Epithelial cell of proximal tubule (primary cell): Measurements from ENCODE around the gene ZNF75A. TPM values are rescaled to one million over a fixed set of nuclear protein-coding genes. Genes with fewer than 3 reads are reported as not detected.
A peak's percentile ranks its signal among the peaks of the same experiment; 100 is the strongest.
"Not testable (repeated sequence)": the region's sequence is repeated elsewhere in the genome, so short reads cannot be mapped to it uniquely, and the experiment has no call there.

Experiments used
- DNase-seq: peaks from one replicate; pipeline ENCODE4 v3.0.0-alpha.2; 2011; ENCODE audit warnings: low read depth
- H3K4me3 ChIP-seq: 2 replicates; pipeline ENCODE4 v1.5.1; 2011; ENCODE audit warnings: low read depth, mild to moderate bottlenecking, low read length
- CTCF ChIP-seq: conservative IDR thresholded peaks from 2 replicates; pipeline ENCODE4 v1.5.1; 2012; ENCODE audit warnings: low read depth, mild to moderate bottlenecking, low read length
- total RNA-seq: library from RNA; depleted of rRNA; stranded (reverse); fragments of >200 nt; gene quantifications from 2 replicates; pipeline ENCODE4 v1.2.3, GENCODE V29; 2015

ZNF75A gene
- total RNA-seq, 1 donor from 2014 or later, result 12.9 TPM

- H3K4me3 ChIP-seq, result no peak overlapping the region
- no peak for DNase-seq
- TF ChIP-seq CTCF, result peak; percentile 61
These were observed 38.3 kb upstream of the ZNF75A start for GRCh38 chr16:3266873-3267537.

GRCh38 chr16:3268294-3268693 is 37.0 kb upstream of the ZNF75A start:
- H3K4me3 ChIP-seq, result no peak overlapping the region
- TF ChIP-seq CTCF, result no peak
- DNase-seq, result no peak

- not testable (repeated sequence) for DNase-seq, H3K4me3 ChIP-seq
These were observed 34.6 kb upstream of the ZNF75A start for GRCh38 chr16:3270718-3271117.

- H3K4me3 ChIP-seq, DNase-seq: not testable (repeated sequence)
These were observed 34.0 kb upstream of the ZNF75A start for GRCh38 chr16:3271281-3271680.

- DNase-seq, result no peak
- no peak overlapping the region for H3K4me3 ChIP-seq
- TF ChIP-seq CTCF, result no peak
These were observed 30.8 kb upstream of the ZNF75A start for GRCh38 chr16:3274490-3274889.

DNA sequence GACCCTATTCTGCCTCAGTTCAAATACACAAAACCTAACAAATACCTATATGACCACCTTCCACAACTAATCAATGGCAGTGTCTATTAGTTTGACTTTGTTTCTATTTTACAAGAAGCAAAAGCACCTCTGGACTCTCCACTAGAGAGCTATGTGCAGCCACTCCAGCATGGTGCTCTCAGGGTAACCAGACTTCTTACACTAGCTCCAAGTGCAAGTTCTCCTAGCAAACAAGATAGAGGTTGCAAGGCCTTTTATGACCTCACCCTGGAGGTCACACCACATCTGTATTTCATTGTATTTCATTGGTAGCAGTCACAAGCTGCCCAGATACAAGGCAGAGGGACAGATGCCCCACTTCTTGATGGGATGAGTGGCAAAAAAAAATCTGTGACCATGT is 30.4 kb upstream of the ZNF75A start:
- no peak for TF ChIP-seq CTCF
- no peak for DNase-seq
- H3K4me3 ChIP-seq, result no peak overlapping the region

DNA sequence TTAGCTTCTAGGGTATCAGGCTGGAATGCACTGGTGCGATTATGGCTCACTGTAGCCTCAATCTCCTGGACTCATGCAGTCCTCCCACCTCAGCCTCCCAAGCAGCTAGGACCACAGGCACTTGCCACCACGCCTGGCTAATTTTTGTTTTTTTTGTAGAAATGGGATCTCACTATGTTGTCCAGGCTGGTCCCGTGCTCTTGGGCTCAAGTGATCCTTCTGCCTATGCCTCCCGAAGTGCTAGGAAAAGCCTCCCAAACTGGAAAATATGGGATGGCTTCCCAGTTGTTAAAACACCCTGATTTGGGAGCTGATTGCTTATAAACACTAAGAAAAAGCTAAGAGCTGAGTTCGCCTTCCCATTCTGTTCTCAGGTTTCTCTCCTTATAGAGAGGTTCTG is 28.6 kb upstream of the ZNF75A start:
- no peak overlapping the region for H3K4me3 ChIP-seq
- no peak for TF ChIP-seq CTCF
- no peak for DNase-seq

DNA sequence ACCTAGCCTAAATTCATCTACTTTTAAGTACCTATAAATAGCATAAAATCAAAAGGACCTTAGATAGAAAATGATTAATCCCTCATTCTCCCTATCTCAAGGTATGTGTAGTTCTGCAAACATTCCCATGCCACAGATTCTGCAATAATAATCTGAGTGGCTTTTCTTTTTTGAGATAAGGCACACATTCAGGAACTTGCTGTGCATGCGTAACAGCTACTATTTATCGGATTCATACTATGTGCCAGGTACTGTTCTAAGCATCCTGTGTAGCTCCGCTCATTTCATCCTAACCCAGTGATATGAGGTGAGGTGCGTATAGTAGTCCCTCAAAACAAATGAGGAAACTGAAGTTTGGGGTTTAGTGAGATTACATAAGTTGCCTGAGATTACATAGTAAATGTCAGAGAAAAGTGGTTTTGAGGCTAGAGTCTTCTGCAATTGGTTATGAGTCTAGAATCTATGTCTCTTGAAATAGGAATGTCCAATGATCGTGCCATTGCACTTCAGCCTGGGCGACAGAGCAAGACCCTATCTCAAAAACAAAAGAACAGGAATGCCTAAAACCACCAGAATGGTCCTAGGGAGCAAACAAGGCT is 24.0 kb upstream of the ZNF75A start:
- no peak overlapping the region for H3K4me3 ChIP-seq
- no peak for DNase-seq
- TF ChIP-seq CTCF, result no peak
